Ovary (tissue), 9 donors: Measurements from ENCODE around the gene KIF26A. TPM values are rescaled to one million over a fixed set of nuclear protein-coding genes. Genes with fewer than 3 reads are reported as not detected.

ENCODE experiments used
- DNase-seq, 5 donors: peaks; one replicate each; pipeline ENCODE4 v3.0.0-alpha.2; 2019 to 2020
- H3K27ac ChIP-seq, 2 donors: fragments of 200-600 bp; one replicate each; pipeline versions ENCODE4 v1.5.1 to v1.8.0; 2019 to 2022
- H3K27me3 ChIP-seq: fragments of 200-600 bp; one replicate; pipeline ENCODE4 v1.8.0; 2022
- H3K36me3 ChIP-seq: fragments of 200-600 bp; sonication (generic); one replicate; pipeline ENCODE4 v1.5.1; 2019
- H3K4me1 ChIP-seq: one replicate; pipeline ENCODE4 v1.8.1; 2013; ENCODE audit warnings: mild to moderate bottlenecking, moderate library complexity; ENCODE audit not compliant: insufficient read depth
- H3K4me3 ChIP-seq: fragments of 200-600 bp; sonication (generic); one replicate; pipeline ENCODE4 v1.5.1; 2017
- H3K9me3 ChIP-seq, 2 donors: fragments of 200-600 bp in 1 of 2; sonication (generic) in 1 of 2; one replicate each; pipeline versions ENCODE4 v1.5.1 to v1.8.1; 2013 to 2019; ENCODE audit warnings: mild to moderate bottlenecking in 1 of 2, moderate library complexity in 1 of 2
- EP300 ChIP-seq: sonication (generic); formaldehyde crosslinking; IDR thresholded peaks from one replicate; pipeline ENCODE4 v1.6.1; 2017; ENCODE audit warnings: antibody characterized with exemption
- POLR2A ChIP-seq: fragments of 450-650 bp; IDR thresholded peaks from one replicate; pipeline ENCODE4 v1.6.1; 2017; ENCODE audit warnings: antibody characterized with exemption, mild to moderate bottlenecking, moderate library complexity
- WGBS, 3 donors: extraction: QIAGEN DNeasy Blood & Tissue Kit in 1 of 3; methylation state at CpG; one replicate each; pipeline versions ENCODE4 v1.1.5 to v1.1.7; 2013 to 2017; 5-methylcytosine and 5-hydroxymethylcytosine counted together
- intact Hi-C, 4 donors: fragments of 100-400 bp; cut with DNase I; formaldehyde crosslinking; loops; one replicate each; pipeline versions ENCODE4 v1.11.0 to v1.15.1; 2022 to 2023
- polyA plus RNA-seq, 2 donors: library from polyadenylated mRNA; stranded (reverse); fragments of 200-250 nt in 1 of 2; fragments of 350-450 nt in 1 of 2; fragmentation: Illumina TruSeq in 1 of 2; extraction: RNeasy Lipid Tissue Mini Kit (QIAGEN cat#74804) in 1 of 2; gene quantifications; one replicate each; pipeline ENCODE4 v1.2.3, GENCODE V29; 2013 to 2014
- total RNA-seq, 7 donors: library from RNA; depleted of rRNA in 2 of 7; stranded (reverse); fragments of >200 nt in 2 of 7; fragmentation: NEBNext Ultra II Directional in 3 of 7; extraction: Animal tissue kit (Norgen Biotek cat#: 25700) in 3 of 7; gene quantifications; one replicate each; pipeline versions ENCODE4 v1.1.0 to v1.2.4, GENCODE V29; 2016 to 2023
- TF ChIP-seq, protein P1 (sequence below), 3 donors: fragments of 450-650 bp in 2 of 3; fragments of 200-600 bp in 1 of 3; IDR thresholded peaks; one replicate each; pipeline versions ENCODE4 v1.5.1 to v1.8.0; 2016 to 2022; ENCODE audit warnings: antibody characterized with exemption in 3 of 3, mild to moderate bottlenecking in 1 of 3
- donor health status: DM: no; HTN: no; CAD: no; lungs with moderate emphysema.
- donor health status: DM: no; HTN: no; CAD: no.
- donor health status: Bipolar disorder and iron deficiency.
- donor health status: DM: yes; HTN: yes; CAD: no.
- donor health status: DM: no; HTN: no; CAD: no.
- donor health status: DM: yes; HTN: yes; CAD: no.

Gene KIF26A
- total and polyA plus RNA-seq, 9 donors: 0.32 to 16.8 (median 5.8) TPM

DNA sequence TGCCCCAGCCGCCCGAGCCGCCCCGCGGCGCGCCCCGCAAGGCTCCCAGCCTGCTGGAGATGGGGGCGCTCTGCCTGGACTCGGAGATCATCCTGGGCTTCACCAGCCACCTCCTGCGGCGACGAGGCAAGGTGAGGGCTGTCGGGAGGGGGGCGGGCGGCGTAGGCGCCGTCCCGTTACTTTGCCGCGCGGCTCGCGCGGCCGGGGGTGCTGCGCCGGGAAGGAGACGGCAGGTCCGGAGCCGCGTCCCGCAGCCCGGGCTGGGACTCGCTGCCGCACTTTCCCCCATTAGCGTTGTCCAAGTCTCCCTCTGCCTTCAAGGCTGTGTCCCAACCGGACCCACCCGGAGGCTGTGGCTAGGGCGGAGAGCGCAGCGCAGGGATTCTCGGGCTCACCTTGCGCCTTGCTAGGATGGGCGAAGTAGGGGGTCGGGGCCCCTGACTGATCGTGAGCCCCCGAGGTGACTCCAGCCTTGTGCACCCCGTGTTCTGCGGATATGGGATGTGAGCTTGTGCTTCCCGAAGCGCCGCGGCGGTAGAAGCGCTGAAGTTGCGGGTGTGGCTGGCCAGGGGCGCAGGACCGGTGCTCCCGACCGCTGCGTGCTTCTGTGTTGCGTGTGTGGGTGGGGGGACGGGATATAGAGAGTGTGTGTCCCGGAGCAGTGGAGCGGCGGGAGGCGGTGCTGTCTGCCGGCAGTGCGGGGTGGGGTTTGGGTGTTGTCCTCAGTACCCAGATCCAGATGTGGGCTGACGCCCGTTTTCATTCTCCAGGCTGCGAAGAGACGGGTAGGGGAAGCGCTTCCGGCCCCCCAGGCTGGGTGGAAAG is 1.7 kb upstream of the KIF26A start:
- intact Hi-C loops: loop anchor here (2.0 to 10.0 kb wide), 5 partner anchors 62 to 506 kb away; no protein-coding TSS in a partner anchor
- Histone ChIP-seq H3K9me3 (no peaks in the 10 kb centered on the region), H3K36me3 (no peaks in the 10 kb centered on the region), H3K4me1 (peaks cover 17% of the 10 kb centered on the region), H3K27me3 (no peaks in the 10 kb centered on the region), H3K27ac (no peak overlapping the region), H3K4me3 (no peak overlapping the region)
- WGBS, 3 donors: 1 to 2% (median 2%) methylated on average over 58 to 77 of the region's 77 CpGs
- DNase-seq: peak; percentile 8 to 37 (median 21)
- TF ChIP-seq EP300: no peak
- no peak for TF ChIP-seq POLR2A
- TF ChIP-seq, protein P1, sequence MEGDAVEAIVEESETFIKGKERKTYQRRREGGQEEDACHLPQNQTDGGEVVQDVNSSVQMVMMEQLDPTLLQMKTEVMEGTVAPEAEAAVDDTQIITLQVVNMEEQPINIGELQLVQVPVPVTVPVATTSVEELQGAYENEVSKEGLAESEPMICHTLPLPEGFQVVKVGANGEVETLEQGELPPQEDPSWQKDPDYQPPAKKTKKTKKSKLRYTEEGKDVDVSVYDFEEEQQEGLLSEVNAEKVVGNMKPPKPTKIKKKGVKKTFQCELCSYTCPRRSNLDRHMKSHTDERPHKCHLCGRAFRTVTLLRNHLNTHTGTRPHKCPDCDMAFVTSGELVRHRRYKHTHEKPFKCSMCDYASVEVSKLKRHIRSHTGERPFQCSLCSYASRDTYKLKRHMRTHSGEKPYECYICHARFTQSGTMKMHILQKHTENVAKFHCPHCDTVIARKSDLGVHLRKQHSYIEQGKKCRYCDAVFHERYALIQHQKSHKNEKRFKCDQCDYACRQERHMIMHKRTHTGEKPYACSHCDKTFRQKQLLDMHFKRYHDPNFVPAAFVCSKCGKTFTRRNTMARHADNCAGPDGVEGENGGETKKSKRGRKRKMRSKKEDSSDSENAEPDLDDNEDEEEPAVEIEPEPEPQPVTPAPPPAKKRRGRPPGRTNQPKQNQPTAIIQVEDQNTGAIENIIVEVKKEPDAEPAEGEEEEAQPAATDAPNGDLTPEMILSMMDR (IDR thresholded peaks at IDR 0.05): no peak

DNA sequence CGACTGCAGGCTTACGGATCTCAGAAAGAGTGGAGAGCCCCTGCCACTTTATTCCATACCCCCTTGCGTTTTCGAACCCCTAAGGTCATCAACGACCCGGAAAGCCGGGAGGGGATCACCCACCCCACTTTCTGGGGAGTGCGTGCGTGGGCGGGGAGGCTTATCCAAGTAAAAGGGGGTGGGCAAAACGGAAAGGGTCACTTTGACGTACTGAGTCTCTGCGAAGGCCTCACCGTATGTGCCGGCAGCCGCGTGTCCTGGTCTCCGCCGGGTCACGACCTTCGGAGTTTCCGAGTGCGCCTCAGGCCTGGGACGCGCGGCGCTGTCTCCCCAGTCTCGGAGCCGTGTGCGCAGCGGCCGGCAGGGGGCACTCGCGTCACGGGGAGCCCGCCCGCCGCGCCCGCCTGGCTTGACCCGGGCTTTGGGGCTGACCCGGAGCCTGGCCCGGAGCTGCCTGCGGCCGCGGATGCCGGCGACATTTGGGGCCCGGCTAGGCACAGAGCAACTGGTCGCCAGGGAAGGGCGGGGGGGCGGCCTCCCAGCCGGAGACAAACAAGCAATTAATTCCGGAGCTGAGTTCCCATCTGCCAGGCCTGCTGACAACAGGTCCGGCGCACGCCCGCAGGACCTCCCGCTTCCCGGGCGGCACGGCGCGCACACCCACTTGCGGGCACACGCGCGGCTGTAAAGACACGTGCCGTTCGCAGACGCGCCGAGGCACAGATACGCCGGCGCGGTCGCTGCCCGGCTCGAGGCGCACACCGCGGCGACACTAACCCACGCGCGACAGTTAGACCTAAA is 890 bp upstream of the KIF26A start:
- DNase-seq: peak; percentile 37 to 80 (median 70)
- H3K27me3 ChIP-seq: no peaks in the 10 kb centered on the region
- no peaks in the 10 kb centered on the region for H3K36me3 ChIP-seq
- no peak for TF ChIP-seq EP300
- TF ChIP-seq, protein P1 (IDR thresholded peaks at IDR 0.05): peak; percentile 77 to 96 (median 92)
- no peaks in the 10 kb centered on the region for H3K9me3 ChIP-seq
- intact Hi-C loops: loop anchor here (2.0 to 10.0 kb wide), 5 partner anchors 63 to 505 kb away; no protein-coding TSS in a partner anchor
- WGBS, 3 donors: 0 to 1% (median 0%) methylated on average over 43 to 88 of the region's 88 CpGs
- no peak overlapping the region for H3K27ac ChIP-seq
- H3K4me3 ChIP-seq: peak overlapping the region; percentile 37
- peaks cover 17% of the 10 kb centered on the region for H3K4me1 ChIP-seq

DNA sequence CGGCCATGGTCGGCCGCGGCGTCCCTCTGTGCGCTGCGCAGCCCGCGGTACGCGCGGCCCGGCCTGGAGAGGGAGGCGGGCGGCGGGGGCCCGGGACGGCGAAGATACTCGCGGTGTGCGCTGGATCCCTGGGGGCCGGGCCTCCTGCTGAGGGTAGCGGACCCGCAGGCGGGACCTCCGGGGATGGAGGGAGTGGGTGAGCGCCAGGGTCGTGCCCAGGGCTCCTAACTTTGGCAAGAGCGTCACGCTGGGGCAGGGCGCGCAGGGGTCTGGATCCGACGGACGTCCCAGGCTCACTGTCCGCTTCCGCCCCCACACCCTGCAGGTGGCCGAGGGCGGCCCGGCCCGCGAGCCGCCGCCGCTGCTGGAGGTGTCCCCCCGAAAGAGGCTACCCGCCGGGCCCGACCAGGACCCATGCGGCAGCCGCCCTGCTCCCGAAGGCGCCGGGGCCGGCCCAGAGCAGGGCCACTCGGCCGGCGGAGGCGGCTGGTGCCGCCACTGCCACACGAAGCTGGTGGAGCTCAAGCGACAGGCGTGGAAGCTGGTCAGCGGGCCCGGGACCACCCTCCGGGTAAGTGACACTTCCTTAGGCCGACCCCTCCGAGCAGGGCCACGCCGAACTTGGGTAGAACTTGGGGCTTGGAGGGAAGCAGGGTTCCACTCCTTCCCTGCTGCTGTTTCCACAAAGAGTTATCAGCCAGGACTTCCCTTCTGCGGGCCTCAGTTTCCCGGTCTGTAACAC is 502 bp downstream of the KIF26A start:
- Histone ChIP-seq H3K27me3 (no peaks in the 10 kb centered on the region), H3K4me1 (peaks cover 17% of the 10 kb centered on the region), H3K36me3 (no peaks in the 10 kb centered on the region), H3K4me3 (peak overlapping the region; percentile 37), H3K9me3 (no peaks in the 10 kb centered on the region), H3K27ac (no peak overlapping the region)
- DNase-seq: peak; percentile 10 to 47 (median 37)
- 1 to 5% (median 1%) methylated on average over 21 to 73 of the region's 73 CpGs for WGBS, 3 donors
- intact Hi-C loops: loop anchor here in 3 of 4 donors (5.0 to 10.0 kb wide), 4 partner anchors 64 to 503 kb away; no protein-coding TSS in a partner anchor
- TF ChIP-seq, protein P1 (IDR thresholded peaks at IDR 0.05): no peak
- no peak for TF ChIP-seq EP300
- TF ChIP-seq POLR2A: no peak
